A549 (cell line): ENCODE results near the gene GSE1. TPM values are rescaled to one million over a fixed set of nuclear protein-coding genes. Genes with fewer than 3 reads are reported as not detected.

ENCODE experiments used
- ATAC-seq, 2 experiments: fragments of 200-7000 bp in 1 of 2; fragments of >200 bp in 1 of 2; cut with Nextera tagmentation in 1 of 2; cut with Tn5 transposase in 1 of 2; 3 replicates each; pipeline versions ENCODE4 v1.8.0 to v1.9.1; 2018 to 2020; ENCODE audit warnings: mild to moderate bottlenecking in 1 of 2, moderate library complexity in 1 of 2
- CTCF ChIA-PET: fragments of 300-600 bp; sonication (Branson Sonifier 250); formaldehyde crosslinking; extraction: SDS; loops from one replicate; lab custom pipeline; 2021; ENCODE audit warnings: antibody characterized with exemption, inconsistent platforms; lab: Yijun Ruan, JAX
- POLR2A ChIA-PET: fragments of 350-600 bp; formaldehyde crosslinking; extraction: SDS; loops from one replicate; lab custom pipeline; 2021; ENCODE audit warnings: antibody characterized with exemption, inconsistent platforms; lab: Yijun Ruan, JAX
- DNase-seq, 2 experiments: peaks; one replicate each; pipeline versions ENCODE4 v3.0.0 to v3.0.0-alpha.2; 2011 to 2016; ENCODE audit warnings: low read depth in 1 of 2, low spot score in 1 of 2
- FAIRE-seq: peaks from 2 replicates; lab custom pipeline; 2011; peaks lifted over from hg19 to GRCh38; lab: Jason Lieb, UNC
- H3K27ac ChIP-seq, 2 experiments: fragments of >200 bp; sonication (Bioruptor Twin); formaldehyde crosslinking; 3 replicates each; pipeline ENCODE4 v1.5.1; 2016 to 2017
- H3K4me1 ChIP-seq: fragments of >200 bp; sonication (Bioruptor Twin); formaldehyde crosslinking; 3 replicates; pipeline ENCODE4 v1.6.1; 2016
- H3K4me2 ChIP-seq: fragments of >200 bp; sonication (Bioruptor Twin); formaldehyde crosslinking; 3 replicates; pipeline ENCODE4 v1.6.1; 2016
- H3K4me3 ChIP-seq: fragments of >200 bp; sonication (Bioruptor Twin); formaldehyde crosslinking; 3 replicates; pipeline ENCODE4 v1.5.1; 2016
- H3K9me3 ChIP-seq: fragments of >200 bp; sonication (Bioruptor Twin); formaldehyde crosslinking; 3 replicates; pipeline ENCODE4 v1.6.1; 2016
- ATOH8 ChIP-seq: fragments of 250-450 bp; sonication (Bioruptor Pico); IDR thresholded peaks from 2 replicates; pipeline ENCODE4 v1.5.0; 2020; ENCODE audit warnings: low read depth, mild to moderate bottlenecking, moderate library complexity
- BHLHE40 ChIP-seq: IDR thresholded peaks from 2 replicates; pipeline ENCODE4 v1.6.1; 2012; ENCODE audit warnings: low read depth, low read length, inconsistent platforms
- CHD4 ChIP-seq: fragments of 200-600 bp; sonication (generic); IDR thresholded peaks from 2 replicates; pipeline ENCODE4 v1.6.1; 2016; ENCODE audit warnings: antibody characterized with exemption, mild to moderate bottlenecking, borderline replicate concordance
- E2F6 ChIP-seq: IDR thresholded peaks from 2 replicates; pipeline ENCODE4 v1.6.1; 2012; ENCODE audit warnings: low read depth, borderline replicate concordance
- ELK1 ChIP-seq: fragments of 150-350 bp; IDR thresholded peaks from 2 replicates; pipeline ENCODE4 v1.6.1; 2014; ENCODE audit warnings: low read depth, mild to moderate bottlenecking, low read length
- EP300 ChIP-seq, 2 experiments: fragments of >200 bp; sonication (Bioruptor Twin); formaldehyde crosslinking; IDR thresholded peaks; 2 replicates in 1 of 2; 3 replicates in 1 of 2; pipeline ENCODE4 v1.6.1; 2016 to 2017
- FOSL2 ChIP-seq, 2 experiments: fragments of 450-650 bp in 1 of 2; fragments of >200 bp in 1 of 2; sonication (Bioruptor Twin) in 1 of 2; formaldehyde crosslinking; IDR thresholded peaks; 2 replicates each; pipeline versions ENCODE4 v1.5.0 to v1.6.1; 2016 to 2020; ENCODE audit warnings: mild to moderate bottlenecking in 1 of 2, moderate library complexity in 1 of 2
- HDAC2 ChIP-seq: fragments of 200-600 bp; sonication (generic); IDR thresholded peaks from 2 replicates; pipeline ENCODE4 v1.6.1; 2016
- HES2 ChIP-seq: fragments of >200 bp; sonication (Bioruptor Twin); formaldehyde crosslinking; IDR thresholded peaks from 2 replicates; pipeline ENCODE4 v1.6.1; 2016
- HEYL ChIP-seq: fragments of 250-450 bp; sonication (Bioruptor Pico); IDR thresholded peaks from 2 replicates; pipeline ENCODE4 v1.8.0; 2021; ENCODE audit warnings: mild to moderate bottlenecking, moderate library complexity
- HOXB13 ChIP-seq: fragments of 250-450 bp; sonication (Bioruptor Pico); IDR thresholded peaks from 2 replicates; pipeline ENCODE4 v1.5.0; 2020; ENCODE audit warnings: low read depth, mild to moderate bottlenecking, moderate library complexity
- HOXB5 ChIP-seq: fragments of 250-450 bp; sonication (Bioruptor Pico); IDR thresholded peaks from 2 replicates; pipeline ENCODE4 v1.5.0; 2020; ENCODE audit warnings: mild to moderate bottlenecking, moderate library complexity
- KDM1A ChIP-seq: fragments of 200-600 bp; sonication (generic); IDR thresholded peaks from 2 replicates; pipeline ENCODE4 v1.6.1; 2016; ENCODE audit warnings: low read depth, mild to moderate bottlenecking
- KDM5A ChIP-seq: fragments of 200-600 bp; sonication (generic); IDR thresholded peaks from 2 replicates; pipeline ENCODE4 v1.6.1; 2016; ENCODE audit warnings: antibody characterized with exemption, mild to moderate bottlenecking
- NFE2L2 ChIP-seq: fragments of 150-350 bp; conservative IDR thresholded peaks from 2 replicates; pipeline ENCODE4 v1.6.1; 2014; ENCODE audit warnings: low read length
- PBX3 ChIP-seq: IDR thresholded peaks from 2 replicates; pipeline ENCODE4 v1.6.1; 2012
- PHF8 ChIP-seq: fragments of 200-600 bp; sonication (generic); IDR thresholded peaks from 2 replicates; pipeline ENCODE4 v1.6.1; 2016; ENCODE audit warnings: low read depth, mild to moderate bottlenecking, antibody characterized with exemption, moderate library complexity, borderline replicate concordance
- POLR2A ChIP-seq: IDR thresholded peaks from 2 replicates; pipeline ENCODE4 v1.6.1; 2012; ENCODE audit warnings: mild to moderate bottlenecking, low read length
- POLR2AphosphoS2 ChIP-seq: conservative IDR thresholded peaks from 2 replicates; pipeline ENCODE4 v1.6.1; 2012; ENCODE audit warnings: low read length, improper control_type of control experiment, inconsistent platforms
- RAD21 ChIP-seq, 2 experiments: fragments of >200 bp in 1 of 2; sonication (Bioruptor Twin) in 1 of 2; formaldehyde crosslinking in 1 of 2; IDR thresholded peaks in 1 of 2; conservative IDR thresholded peaks in 1 of 2; 2 replicates in 1 of 2; 3 replicates in 1 of 2; pipeline ENCODE4 v1.6.1; 2012 to 2018; ENCODE audit warnings: inconsistent platforms in 1 of 2
- RCOR1 ChIP-seq: fragments of 150-350 bp; IDR thresholded peaks from 2 replicates; pipeline ENCODE4 v1.6.1; 2014; ENCODE audit warnings: antibody characterized with exemption, low read length, low read depth
- REST ChIP-seq: fragments of 200-600 bp; sonication (generic); IDR thresholded peaks from 2 replicates; pipeline ENCODE4 v1.6.1; 2016; ENCODE audit warnings: antibody characterized with exemption, mild to moderate bottlenecking, moderate library complexity
- RFX5 ChIP-seq: fragments of 450-650 bp; IDR thresholded peaks from 2 replicates; pipeline ENCODE4 v1.7.1; 2014; ENCODE audit warnings: antibody characterized with exemption, mild to moderate bottlenecking, moderate library complexity
- RNF2 ChIP-seq: fragments of 200-600 bp; sonication (generic); IDR thresholded peaks from 2 replicates; pipeline ENCODE4 v1.6.1; 2016; ENCODE audit warnings: low read depth, mild to moderate bottlenecking, antibody characterized with exemption, moderate library complexity, borderline replicate concordance
- SMC3 ChIP-seq: fragments of >200 bp; sonication (Bioruptor Twin); formaldehyde crosslinking; IDR thresholded peaks from 3 replicates; pipeline ENCODE4 v1.6.1; 2018; ENCODE audit warnings: inconsistent platforms
- TFCP2L1 ChIP-seq: fragments of 250-450 bp; sonication (Bioruptor Pico); IDR thresholded peaks from 2 replicates; pipeline ENCODE4 v1.5.0; 2021; ENCODE audit warnings: mild to moderate bottlenecking
- ZNF302 ChIP-seq: fragments of 250-450 bp; sonication (Bioruptor Pico); IDR thresholded peaks from 2 replicates; pipeline ENCODE4 v1.9.0; 2021; ENCODE audit warnings: inconsistent platforms, mild to moderate bottlenecking, moderate library complexity
- ZSCAN20 ChIP-seq: fragments of 250-450 bp; sonication (Bioruptor Pico); IDR thresholded peaks from 2 replicates; pipeline ENCODE4 v1.8.0; 2022; ENCODE audit warnings: mild to moderate bottlenecking, moderate library complexity
- WGBS: methylation state at CpG from one replicate; pipeline ENCODE4 v1.1.6; 2017; ENCODE audit errors: missing lambda C conversion rate; 5-methylcytosine and 5-hydroxymethylcytosine counted together
- polyA plus RNA-seq, 4 experiments: library from polyadenylated mRNA; depleted of rRNA in 3 of 4; stranded (reverse); fragments of >200 nt; fragmentation: RNase III in 1 of 4; extraction: RNeasy Plus Mini Kit Qiagen cat#74134 plus additional on column Dnase treatment in 1 of 4; gene quantifications; 2 replicates in 3 of 4; 3 replicates in 1 of 4; pipeline ENCODE4 v1.2.3, GENCODE V29; 2011 to 2017

The GSE1 gene
- polyA plus RNA-seq, 2 of the 4 experiments (the other 2 are of a cell fraction) = 20.7 to 24.3 TPM

GRCh38 chr16:85716022-85716679 is 103.0 kb downstream of the GSE1 start:
- no peak overlapping the region for H3K4me3 ChIP-seq
- no peak overlapping the region for H3K4me2 ChIP-seq
- ChIA-PET POLR2A (no interaction called here), CTCF (interaction anchor here (0.6 to 10.7 kb wide), 17 partner anchors 12 to 441 kb away, joined by 3 to 130 read pairs (median 4); no protein-coding TSS in a partner anchor)
- no peak overlapping the region for H3K27ac ChIP-seq
- H3K9me3 ChIP-seq = peaks cover 4% of the 10 kb centered on the region; the same call in 1 of the 3 replicates
- 64% methylated on average over 9 of the region's 9 CpGs for WGBS
- ATAC-seq = no peak
- TF ChIP-seq FOSL2 (IDR thresholded peaks at IDR 0.05) (no peak), FOSL2 (CRISPR knock-in tag; IDR thresholded peaks at IDR 0.05) (no peak), KDM1A (no peak), KDM5A (no peak), EP300 (IDR thresholded peaks at IDR 0.05) (no peak), CHD4 (no peak), RCOR1 (no peak), ELK1 (no peak), PHF8 (no peak), RNF2 (no peak), HOXB13 (CRISPR knock-in tag) (no peak), E2F6 (no peak), NFE2L2 (no peak), HDAC2 (no peak), POLR2AphosphoS2 (no peak), HES2 (no peak), REST (no peak), RAD21 (conservative IDR thresholded peaks at IDR 0.05 in 1 of 2, IDR thresholded peaks at IDR 0.05 in 1 of 2) (no peak), PBX3 (no peak), POLR2A (no peak)
- H3K4me1 ChIP-seq = no peaks in the 10 kb centered on the region
- no peak for DNase-seq
- no peak for FAIRE-seq

- DNase-seq (no peak), FAIRE-seq (no peak), ATAC-seq (no peak)
- no peaks in the 10 kb centered on the region for H3K4me1 ChIP-seq
- 87% methylated on average over 3 of the region's 3 CpGs for WGBS
- ChIA-PET POLR2A (no interaction called here), CTCF (interaction anchor here (1.2 to 10.7 kb wide), 17 partner anchors 13 to 463 kb away, joined by 3 to 130 read pairs (median 6); no protein-coding TSS in a partner anchor)
- TF ChIP-seq HOXB5 (CRISPR knock-in tag) = no peak
- no peak for TF ChIP-seq RFX5
- no peak for TF ChIP-seq ZNF302 (CRISPR knock-in tag)
- no peak for TF ChIP-seq FOSL2 (IDR thresholded peaks at IDR 0.05)
- no peak for TF ChIP-seq FOSL2 (CRISPR knock-in tag; IDR thresholded peaks at IDR 0.05)
- TF ChIP-seq PHF8 = no peak
- TF ChIP-seq ATOH8 (CRISPR knock-in tag) = no peak
- TF ChIP-seq HEYL = no peak
- TF ChIP-seq ZSCAN20 = no peak
- TF ChIP-seq TFCP2L1 (CRISPR knock-in tag) = no peak
- TF ChIP-seq SMC3 = no peak
- TF ChIP-seq BHLHE40 = no peak
- no peak overlapping the region for H3K4me3 ChIP-seq
- no peak overlapping the region for H3K27ac ChIP-seq
- H3K4me2 ChIP-seq = no peak overlapping the region
- peaks cover 4% of the 10 kb centered on the region; the same call in 1 of the 3 replicates for H3K9me3 ChIP-seq
Measured at GRCh38 chr16:85716680-85717038, 103.5 kb downstream of the GSE1 start.
